ENCODE data around the gene NCKAP5.

NCKAP5 gene

DNA sequence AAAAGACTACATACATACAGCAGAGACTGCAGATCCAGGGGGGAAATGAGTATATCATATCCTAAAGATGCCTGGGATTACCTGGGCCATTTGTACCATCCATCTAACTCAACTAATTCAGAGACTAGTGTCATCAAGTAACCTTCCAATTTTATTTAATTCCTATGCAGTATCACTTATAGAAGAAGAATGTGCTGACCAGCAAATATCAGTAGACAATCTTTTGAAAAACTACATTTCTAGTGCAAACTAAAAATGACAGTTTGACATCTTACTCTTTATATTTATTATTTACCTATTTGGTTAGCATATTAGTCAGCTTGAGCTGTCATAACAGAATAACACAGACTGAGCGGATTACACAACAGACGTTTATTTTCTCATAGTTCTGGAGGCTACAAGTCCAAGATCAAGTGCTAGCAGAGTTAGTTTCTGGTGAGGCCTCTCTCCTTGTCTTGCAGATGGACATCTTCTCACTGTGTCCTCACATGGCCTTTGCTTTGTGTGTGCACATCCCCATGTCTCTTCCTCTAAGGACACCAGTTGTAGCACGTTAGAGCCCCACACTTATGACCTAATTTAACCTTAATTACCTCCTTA, 47.0 kb downstream of the NCKAP5 start:
- no peak for DNase-seq

DNA sequence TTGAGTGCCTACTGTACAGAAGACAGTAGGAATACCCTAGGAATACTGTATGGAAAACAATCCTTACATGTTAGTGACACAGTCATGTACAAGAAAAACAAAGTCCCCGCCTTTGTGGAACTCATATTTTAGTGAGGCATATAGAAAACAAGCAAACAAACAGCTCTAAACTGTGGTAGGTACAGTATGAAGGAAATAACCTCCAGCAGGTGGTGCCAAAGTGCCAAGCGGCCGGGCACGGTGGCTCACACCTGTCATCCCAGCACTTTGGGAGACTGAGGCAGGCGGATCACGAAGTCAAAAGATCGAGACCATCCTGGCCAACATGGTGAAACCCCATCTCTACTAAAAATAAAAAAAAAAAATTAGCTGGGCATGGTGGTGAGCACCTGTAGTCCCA, 48.6 kb downstream of the NCKAP5 start:
- DNase-seq: peak in 1 of 2 experiments; percentile 8

DNA sequence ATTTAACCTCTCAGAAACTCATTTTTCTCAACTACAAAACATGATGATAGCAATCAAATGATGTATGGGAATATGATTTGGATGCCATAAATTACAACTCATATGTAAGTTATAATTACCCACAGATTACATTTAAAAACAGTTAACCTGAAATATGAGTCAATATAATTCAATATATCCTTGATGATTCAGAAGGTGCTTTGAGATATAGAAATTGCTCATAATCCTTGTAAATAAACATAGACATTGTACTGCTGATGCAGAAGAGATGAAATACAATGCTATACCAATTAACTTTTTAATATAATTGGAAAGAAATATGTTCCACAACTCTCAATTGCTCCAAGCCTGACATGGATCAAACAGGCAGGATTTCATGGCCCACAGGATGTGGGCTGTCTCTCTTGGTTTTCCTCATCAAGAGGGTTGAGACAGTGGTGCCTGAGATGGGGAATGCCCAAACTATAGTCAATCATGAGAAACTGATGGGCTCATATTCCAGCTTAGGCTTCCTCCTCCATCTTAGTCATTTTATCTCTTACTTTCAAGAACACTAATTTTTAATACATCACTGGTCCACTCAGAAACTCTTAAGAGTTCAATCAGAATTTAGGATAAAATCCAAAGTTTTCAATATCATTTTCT, 49.4 kb downstream of the NCKAP5 start:
- no peak for DNase-seq

DNA sequence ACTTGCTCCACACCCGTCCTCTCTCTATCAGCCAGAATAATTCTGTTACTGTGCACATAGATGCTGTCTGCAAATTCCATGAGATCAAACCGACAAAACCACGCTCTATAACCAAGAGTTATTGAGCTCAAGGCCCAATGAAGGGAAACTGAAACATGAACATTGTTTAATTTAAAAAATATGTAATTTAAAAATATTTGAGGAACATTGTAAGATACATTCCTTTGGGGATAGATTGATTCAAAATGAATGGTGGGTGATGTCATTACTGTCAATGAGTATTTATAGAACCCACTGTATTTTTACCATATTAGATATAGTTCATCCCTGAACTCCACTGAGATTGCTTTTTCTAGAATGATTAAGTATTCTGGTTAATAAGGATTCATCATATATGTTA, 50.4 kb downstream of the NCKAP5 start:
- no peak for DNase-seq

DNA sequence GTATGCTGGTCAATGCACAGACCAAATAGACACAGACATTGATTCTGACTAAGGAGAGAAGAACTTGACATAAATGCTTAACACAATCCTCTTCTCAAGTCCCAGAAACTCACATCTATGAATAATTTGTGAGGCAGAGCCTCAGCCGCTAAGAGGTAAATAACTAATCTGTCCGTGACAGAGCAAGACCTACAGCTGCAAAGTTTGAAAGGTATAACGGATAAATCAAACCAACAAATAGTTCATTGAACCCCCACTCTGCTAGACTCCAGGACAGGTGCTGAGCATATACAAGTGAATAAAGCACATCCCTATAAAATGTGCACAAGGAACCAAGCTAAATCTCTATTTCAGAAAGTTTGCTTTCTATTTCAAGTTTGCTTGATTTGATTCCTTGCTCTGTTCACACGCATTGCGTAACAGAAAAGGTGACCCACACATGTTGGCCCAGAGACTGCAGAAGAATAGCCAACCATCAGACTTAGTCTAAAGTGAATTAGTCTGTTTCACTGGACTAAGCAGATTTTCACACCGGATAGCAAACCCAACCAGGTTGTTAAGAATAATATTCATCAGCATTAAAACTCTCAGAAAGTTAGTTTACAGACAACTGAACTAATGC, 51.7 kb downstream of the NCKAP5 start:
- no peak for DNase-seq

DNA sequence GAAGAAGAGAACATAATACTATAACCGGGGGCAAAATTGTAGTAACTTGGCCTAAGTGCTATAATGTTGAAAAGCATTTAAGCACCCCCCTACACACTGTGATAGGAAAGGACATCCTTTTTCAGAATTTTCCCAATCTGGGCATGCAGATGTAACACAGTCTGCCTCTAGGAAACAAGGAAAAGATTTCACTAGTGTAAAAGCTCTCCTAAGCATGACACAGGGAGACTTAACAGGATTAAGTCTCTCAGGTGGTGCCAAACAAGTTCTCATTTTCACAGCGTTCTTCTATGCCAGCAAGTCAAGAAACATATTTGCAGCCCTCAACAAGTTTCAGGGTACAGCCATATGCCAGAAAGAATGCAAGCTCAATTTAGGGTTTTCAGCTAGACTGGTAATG, 53.0 kb downstream of the NCKAP5 start:
- no peak for DNase-seq

DNA sequence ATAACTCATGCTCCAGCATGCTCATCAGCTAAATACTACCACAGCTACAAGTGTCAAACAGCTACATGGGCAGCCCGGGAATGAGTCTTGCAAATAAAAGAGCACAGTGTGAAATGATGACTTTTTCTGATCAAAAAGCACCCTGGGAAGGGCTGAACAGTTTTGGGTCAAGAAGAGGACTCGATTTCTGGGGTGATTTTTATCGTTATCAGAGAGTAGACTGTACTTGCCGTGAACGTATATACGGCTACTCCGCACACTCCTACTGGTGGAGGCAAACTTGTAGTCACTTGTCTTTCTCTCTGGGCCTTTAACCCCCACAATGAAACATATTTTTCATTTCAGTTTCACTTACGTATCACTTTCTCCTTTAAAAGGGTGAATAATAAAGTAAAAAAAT, 54.4 kb downstream of the NCKAP5 start:
- DNase-seq: no peak

DNA sequence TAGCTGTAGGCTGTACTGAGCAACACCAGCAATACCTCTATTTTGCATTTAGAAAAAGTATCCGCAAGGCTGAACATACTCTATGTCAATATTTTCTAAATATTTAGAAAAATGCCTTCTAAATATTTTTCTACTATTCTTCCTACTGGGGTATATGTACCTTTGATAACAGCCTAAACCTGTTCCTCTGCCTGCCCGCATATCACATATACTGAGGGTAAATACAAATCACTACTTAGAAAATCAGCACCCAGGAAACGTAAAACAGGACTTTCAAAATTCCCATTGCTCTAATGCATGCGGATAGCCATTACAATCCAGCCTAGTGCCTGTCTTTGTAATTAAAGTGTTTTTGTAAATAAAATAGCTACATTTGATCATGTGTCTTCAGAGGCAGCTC, 56.1 kb downstream of the NCKAP5 start:
- no peak for DNase-seq

DNA sequence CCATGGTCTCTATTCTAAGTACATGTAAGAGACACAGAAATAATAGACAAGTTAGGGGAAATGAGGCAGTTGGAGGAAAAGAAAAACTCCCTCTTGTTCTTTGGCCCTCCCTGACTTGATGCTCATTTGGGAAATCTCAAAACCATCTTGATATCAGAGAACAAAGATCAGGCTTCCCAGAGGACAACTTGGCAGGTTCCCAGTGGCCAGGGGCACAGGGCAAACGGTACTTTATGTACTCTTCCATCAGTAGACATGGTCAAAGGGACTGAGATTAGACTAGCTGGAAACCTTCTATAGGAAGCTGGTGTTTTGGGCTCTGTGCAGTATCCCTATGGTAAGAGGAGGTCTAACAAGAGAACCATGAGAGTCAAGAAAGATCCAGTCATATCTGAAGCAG, 56.6 kb downstream of the NCKAP5 start:
- no peak for DNase-seq

DNA sequence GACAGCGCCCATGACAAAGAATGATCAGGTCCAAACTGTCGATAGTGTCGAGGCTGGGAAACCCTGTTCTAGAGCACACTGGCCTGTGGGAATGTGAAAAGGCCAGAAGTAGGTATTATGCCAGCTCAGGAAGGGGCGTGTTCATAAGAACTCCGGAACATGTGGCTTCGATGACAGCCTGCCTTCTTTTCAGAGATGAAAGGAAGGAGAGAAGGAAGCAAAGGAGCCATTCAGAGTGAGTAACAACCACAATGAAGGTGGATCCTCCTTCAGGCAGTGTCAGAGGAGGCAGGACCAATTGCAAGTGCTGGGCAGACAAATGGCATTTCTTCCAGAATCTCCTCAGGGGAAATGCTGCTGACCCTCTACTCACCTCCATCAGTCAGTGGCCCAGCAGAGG, 58.5 kb downstream of the NCKAP5 start:
- no peak for DNase-seq

DNA sequence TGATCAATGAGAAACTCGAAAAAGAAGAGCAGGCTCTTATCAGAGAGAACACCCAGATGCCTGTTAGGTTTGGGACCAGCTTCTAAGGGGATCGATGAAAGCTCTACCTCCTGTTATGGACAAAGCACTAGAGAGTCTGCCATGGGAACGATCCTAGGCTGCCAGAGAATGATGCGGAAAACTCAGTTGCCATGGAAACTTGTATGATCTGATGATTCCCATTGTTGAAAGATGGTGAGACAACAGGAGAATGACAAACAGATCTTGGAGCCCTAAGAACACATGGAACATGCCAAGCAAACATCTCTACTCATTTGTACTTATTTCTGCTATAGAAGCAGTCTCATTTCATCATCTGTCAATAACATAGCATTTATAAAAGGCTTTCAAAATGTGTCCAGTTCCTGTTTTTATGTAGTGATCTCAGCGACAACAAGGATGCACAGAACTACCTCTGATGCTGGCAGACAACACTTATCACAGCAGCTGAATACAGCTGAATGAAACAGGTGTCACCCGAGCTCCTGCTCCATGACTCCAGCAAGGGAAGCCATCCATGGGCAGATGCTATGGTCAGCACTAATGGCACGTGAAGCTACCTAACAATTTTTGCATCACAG, 59.6 kb downstream of the NCKAP5 start:
- DNase-seq: no peak

DNA sequence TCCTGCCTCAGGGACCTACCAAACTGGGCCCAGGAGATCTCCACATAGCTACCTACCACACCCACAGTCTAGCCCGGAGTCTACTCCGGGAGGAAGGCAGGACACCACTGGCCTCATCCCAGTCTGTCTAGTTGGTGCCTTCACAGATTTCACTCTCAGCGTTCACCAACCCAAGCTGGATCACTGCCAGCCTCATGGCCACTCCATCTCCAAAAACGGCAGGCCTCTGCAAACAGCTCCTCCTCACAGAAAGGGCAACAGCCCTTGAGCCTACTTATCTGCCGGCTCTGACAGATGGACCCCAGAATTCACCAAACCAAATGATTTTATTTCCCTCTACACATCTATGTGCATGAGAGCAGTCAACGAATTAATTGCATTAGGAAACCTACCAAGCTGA, 61.3 kb downstream of the NCKAP5 start:
- DNase-seq: no peak

DNA sequence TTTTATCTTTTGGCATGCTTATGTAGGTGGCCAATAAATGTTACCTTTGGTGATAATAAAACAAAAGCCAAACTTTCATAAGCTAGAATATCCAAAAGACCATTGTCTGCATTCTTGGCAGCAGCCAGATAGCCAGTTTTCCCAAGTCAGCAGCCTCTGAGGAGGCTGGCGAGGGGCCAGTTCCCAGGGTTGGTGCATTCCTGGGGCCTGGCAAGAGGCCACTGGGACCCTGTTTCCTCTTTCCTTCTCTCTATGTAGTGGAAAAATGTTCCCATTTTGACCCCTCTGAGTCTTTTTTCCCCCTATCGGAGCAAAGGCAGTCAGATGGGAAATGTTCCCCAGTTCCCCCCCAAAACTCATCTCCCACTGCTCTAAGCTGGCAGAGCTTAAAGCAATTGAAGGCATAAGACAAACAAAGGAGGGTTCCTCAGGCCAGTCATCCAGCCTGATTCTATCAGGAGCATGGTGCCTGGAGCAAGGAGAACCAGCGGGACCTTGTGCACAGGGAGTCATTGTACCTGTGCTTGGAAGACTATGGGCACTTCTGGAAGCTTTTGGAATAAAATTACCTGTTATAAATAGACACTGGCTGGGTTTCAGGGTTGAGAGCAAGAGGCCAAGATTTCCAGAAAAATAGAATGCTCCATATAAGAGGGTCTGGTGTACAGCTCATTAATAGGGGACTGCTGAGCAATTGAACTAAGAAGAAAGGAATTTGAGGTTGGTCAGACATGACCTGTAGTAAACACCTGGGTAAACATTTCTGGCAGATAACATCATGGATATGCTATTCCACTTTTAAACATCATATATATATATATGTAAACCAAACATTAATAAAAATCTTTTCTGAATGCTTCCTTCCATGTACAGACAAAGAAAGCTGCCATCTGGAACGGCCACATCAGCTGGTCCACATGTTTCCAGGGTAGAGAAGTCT, 63.4 kb downstream of the NCKAP5 start:
- DNase-seq: no peak

DNA sequence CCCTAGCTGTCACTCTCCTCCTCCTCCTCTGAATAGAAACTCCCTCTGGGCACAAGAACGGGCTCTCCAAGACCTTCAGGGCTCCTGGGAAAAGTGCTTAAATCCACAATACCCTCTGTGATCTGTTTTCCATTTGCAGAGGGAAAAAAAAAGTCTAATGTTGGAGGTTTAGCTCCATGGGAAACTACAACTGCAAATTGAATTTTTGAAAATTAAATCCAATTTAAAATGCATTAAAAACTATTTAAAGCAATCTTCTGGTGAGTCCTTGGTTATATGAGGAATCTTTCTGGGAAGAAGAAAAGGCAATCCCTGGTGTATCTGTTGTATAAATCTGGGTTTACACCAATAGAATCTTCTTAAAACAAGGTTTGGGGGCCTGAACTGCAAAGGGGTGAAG, 64.3 kb downstream of the NCKAP5 start:
- no peak for DNase-seq

DNA sequence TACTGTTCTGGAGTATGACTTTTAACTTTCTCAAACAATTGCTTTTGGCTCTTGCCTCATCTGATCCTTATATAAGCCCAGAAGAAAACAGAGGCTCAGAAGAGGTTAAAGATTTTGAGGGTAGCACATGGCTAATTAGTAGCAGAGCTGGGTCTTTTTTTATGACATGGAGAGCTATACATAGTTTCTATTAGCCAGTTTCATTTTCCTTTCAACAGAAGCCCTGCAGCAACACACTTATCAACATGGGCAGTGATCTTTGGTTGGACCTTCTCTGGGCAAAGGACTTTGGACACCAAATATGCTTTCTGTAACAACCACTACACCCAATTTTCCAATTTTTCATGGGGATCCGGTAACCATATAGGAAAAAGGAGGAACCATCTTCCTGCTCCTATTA, 64.9 kb downstream of the NCKAP5 start:
- DNase-seq: no peak

DNA sequence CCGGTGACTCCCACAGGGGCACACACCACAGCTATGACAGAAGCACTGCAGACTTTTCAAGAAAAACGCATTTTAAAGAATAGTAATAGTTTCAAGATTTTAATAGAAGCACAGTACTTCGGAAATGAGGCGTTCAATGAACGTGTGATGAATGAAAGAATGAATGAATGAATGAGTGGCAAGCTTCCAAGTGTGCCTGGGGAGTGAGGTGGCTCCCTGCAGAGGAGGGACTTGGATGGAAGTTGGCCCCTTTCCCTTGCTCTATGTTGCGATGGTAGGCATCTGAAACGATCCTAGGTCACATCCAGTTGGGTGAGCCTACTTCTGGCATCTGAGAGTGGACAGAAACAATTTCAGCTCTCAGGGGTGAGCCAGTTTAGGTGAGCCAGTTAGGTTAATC, 65.6 kb downstream of the NCKAP5 start:
- no peak for DNase-seq

DNA sequence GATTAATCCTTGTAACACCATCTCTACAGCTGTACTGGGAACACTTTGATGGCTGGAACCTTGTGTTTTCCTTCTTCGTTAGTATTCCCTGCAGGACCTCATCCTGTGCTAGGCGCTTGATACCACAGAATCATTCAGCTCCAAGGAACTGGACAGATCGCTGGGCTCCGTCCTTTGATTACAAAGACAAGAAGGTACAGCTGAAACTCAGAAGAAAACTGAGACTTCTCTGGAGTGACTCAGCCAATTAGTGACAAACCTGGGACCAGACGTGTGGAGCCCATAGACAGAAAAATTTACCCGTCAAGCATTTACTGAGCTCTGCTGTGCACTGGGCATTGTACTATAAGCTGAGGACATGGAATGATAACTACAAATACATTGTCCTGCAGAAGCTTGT, 67.3 kb downstream of the NCKAP5 start:
- no peak for DNase-seq

DNA sequence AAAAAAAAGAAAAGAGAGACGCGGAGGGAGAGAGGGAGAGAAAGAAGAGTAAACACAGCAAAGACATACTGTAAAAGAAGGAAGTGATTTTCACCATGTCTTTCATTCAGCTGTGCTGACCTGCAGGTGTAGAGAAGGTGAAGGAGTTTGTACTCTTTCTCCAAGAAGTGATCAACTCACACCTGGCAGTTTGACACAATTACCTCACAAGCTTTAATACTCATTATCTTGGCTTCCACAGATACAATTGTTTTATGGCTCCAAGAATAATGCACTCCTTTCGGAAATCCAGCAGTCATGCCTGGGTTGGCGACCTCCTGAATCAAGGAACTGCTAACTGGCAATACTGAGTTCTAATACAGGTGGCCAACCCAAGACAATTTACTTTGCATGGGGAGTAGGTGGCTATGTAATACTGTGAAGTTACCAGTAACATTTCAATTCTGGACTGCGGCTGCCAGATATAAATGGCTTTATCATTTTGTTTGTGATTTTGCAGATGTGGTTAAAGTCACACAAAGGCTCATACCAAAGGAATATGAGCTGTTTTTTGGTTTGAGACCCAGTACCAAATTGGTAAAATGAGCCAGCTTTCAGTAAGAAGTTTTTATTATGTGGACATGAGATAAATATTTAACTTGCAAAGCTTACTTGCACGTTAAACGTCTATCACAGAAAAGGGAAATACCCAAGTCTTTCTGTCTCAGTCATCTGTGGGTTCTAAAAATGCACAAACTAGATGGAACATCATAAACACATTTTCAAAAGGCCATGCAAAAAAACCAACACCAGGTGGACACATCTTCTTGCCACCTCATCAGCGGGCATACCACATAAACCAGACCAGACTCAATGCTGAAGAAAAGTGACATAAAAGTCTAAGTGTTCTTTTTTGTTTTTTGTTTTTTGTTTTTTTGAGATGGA, 69.3 kb downstream of the NCKAP5 start:
- no peak for DNase-seq

DNA sequence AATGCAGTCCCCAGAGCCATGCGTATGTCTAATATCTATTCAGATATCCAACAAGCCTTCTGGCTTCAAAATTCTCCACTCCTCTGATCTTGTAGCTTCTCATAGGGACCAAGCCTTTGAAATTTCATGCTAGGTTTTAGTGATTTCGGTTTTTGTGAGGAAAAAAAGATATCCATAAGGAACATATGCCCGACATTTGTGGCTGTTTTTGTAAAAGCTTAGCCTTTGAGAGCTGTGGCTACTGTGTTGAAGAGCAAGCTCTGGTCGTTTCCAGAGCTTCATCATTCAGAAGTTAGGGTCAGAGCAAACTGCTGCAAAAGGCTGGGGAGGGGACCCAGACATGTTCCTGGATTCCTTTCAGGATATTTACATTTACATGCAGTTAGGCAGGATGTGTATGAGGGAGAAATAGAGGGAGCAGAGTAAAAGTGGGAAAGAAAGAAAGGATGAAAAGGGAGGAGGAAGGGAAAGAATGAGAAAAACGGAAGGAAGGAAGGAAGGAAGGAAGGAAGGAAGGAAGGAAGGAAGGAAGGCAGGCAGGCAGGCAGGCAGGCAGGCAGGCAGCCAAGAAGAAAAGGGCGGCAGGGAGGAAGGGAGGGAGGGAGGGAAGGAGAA, 70.2 kb downstream of the NCKAP5 start:
- no peak for DNase-seq

DNA sequence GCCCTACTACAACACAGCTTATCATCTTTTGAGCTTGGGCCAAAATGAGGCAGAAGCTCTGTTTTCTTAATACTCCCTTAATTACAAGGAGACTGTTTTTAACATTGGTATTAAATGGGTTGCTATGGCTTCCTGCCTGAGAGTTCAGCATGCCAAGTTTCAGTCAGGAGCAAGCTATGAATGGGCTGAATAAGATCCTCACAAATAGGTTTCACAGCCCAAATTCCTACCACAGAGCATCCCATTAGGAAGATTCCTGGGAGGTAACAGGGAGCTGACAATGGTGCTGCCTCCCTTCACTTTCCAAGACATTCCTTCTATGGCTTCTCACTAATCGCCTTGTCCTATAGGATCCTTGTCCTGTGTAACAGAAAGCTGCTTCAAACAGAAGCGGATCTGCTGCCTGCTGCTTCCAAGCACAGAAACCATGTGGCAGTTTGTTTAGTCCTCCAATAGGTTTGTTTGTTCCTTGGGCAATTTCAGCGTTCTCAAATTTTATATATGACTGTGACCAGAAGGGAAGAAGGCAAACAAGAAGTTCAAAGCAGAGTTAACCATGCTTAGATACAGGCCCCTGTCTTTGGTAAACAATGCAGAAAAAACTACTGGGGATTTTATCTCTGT, 70.9 kb downstream of the NCKAP5 start:
- no peak for DNase-seq
